Activated naive CD4-positive, alpha-beta T cell treated with anti-CD3 and anti-CD28 coated beads, Interleukin-2, amount 10 ng/mL, durations not matched to agents 7 days and 5 days (primary cell): ENCODE data around the gene SYNE3.
A peak's percentile ranks its signal among the peaks of the same experiment; 100 is the strongest.

Source experiments
- CTCF ChIA-PET: fragments of 350-600 bp; sonication (Branson Sonifier 250); formaldehyde crosslinking; loops from one replicate; lab custom pipeline; 2021; ENCODE audit warnings: antibody characterized with exemption; lab: Charles Lee
- DNase-seq: peaks from one replicate; pipeline ENCODE4 v3.0.0-alpha.2; 2020
- H3K27ac Mint-ChIP-seq: one replicate; pipeline ENCODE4 v1.8.0; 2021; ENCODE audit warnings: mild to moderate bottlenecking, moderate library complexity, mixed read lengths
- H3K27me3 Mint-ChIP-seq: one replicate; pipeline ENCODE4 v1.8.0; 2021; ENCODE audit warnings: mild to moderate bottlenecking, mixed read lengths
- H3K36me3 Mint-ChIP-seq: one replicate; pipeline ENCODE4 v1.8.0; 2021; ENCODE audit warnings: mixed read lengths
- H3K4me1 Mint-ChIP-seq: one replicate; pipeline ENCODE4 v1.8.0; 2021; ENCODE audit warnings: mixed read lengths
- H3K4me3 Mint-ChIP-seq: one replicate; pipeline ENCODE4 v1.8.0; 2021; ENCODE audit warnings: mild to moderate bottlenecking, moderate library complexity, mixed read lengths
- H3K9me3 Mint-ChIP-seq: one replicate; pipeline ENCODE4 v1.8.0; 2021; ENCODE audit warnings: mixed read lengths

SYNE3 gene

DNA sequence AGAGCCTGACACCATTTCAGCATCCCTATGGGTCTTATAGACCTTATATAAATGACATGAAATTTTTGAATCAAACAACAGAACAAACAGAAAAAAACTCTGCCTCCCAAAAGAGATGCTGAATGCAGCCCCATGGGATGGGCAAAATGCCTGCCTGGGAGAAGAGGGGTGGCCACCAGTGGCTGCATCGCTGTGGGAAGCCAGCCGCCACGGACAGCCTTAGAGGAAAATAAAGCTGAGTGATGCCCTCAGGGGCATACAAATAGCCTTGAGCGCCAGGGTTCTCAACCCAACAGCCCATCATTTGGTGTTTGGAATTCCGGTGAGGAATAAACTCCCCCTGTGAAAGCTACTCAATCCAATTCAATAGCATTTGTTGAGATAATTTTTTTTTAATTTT lies 22.9 kb downstream of the SYNE3 start:
- H3K27ac Mint-ChIP-seq, result no peak overlapping the region
- CTCF ChIA-PET, result interaction anchor here (2.0 to 5.3 kb wide), 2 partner anchors 30 to 34 kb away, joined by 4 to 30 read pairs; no protein-coding TSS in a partner anchor
- peaks cover 58% of the 10 kb centered on the region for H3K4me1 Mint-ChIP-seq
- no peaks in the 10 kb centered on the region for H3K27me3 Mint-ChIP-seq
- no peak overlapping the region for H3K4me3 Mint-ChIP-seq
- peak; percentile 13 for DNase-seq
- peaks cover 37% of the 10 kb centered on the region for H3K36me3 Mint-ChIP-seq
- peaks cover 7% of the 10 kb centered on the region for H3K9me3 Mint-ChIP-seq

DNA sequence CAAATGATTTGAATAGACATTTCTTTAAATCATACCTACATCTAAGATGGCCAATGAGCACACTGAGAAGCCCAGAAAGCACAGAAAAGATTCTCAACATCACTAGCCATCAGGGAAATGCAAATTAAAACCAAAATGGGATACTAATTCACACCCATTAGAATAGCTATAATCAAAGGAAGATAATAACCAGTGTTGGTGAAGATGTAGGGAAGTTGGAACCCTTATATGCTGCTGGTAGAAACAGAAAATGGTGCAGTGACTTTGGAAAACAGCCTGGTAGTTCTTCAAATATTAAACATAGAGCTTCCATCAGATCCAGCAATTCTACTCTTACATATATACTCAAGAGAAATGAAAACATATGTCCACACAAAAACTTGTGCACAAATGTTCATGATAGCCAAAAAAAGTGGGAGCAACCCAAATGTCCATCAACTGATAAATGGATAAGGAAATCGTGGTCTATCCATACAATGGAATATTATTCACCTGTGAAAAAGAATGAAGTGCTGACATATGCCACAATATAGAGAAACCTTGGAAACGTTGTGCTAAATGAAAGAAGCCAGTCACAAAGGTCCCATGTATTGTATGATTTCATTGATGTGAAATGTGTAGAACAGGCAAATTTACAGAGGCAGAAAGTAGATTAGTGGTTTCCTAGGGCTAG lies 24.4 kb downstream of the SYNE3 start:
- CTCF ChIA-PET, result interaction anchor here (1.0 to 5.3 kb wide), 3 partner anchors 29 to 40 kb away, joined by 3 to 30 read pairs (median 4); no protein-coding TSS in a partner anchor
- Mint-ChIP-seq H3K27me3 (no peaks in the 10 kb centered on the region), H3K36me3 (peaks cover 40% of the 10 kb centered on the region), H3K27ac (no peak overlapping the region), H3K9me3 (peaks cover 7% of the 10 kb centered on the region), H3K4me1 (peaks cover 56% of the 10 kb centered on the region), H3K4me3 (no peak overlapping the region)
- no peak for DNase-seq

DNA sequence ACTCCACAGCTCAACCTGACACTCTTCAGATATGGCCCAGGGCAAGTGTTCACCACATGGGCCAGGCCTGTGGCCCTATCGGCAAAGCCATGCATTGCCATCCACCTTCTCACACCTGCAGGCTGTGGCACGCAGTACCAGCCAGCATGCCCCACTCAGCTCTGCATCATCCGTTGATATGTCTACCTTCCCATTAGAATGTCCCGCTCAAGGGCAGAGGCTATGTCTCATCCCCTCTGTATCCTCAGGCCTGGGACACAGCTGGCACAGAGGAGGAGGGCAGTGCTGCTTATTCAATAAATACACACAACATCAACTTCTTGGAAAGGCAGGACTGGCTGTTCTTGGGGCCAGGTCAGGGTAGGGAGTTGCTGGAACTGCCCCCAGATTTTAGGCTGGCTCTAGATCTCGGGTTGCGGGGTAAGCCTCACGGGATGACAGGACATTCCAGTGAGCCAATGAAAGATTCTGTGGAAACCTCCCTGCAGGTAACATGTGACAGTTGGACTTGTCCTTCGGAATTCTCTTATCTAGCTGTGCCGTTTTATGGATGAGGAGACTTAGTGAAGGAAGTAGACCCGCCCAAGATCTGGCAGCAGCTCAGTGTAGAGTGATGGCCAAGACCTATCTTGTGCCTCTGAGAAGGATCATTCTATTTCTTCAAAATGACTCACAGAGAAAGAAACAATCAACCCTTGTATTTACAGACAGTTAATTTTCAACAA lies 25.6 kb downstream of the SYNE3 start:
- CTCF ChIA-PET, result interaction anchor here (1.0 to 1.5 kb wide), 2 partner anchors 37 to 39 kb away, joined by 3 to 4 read pairs; no protein-coding TSS in a partner anchor

DNA sequence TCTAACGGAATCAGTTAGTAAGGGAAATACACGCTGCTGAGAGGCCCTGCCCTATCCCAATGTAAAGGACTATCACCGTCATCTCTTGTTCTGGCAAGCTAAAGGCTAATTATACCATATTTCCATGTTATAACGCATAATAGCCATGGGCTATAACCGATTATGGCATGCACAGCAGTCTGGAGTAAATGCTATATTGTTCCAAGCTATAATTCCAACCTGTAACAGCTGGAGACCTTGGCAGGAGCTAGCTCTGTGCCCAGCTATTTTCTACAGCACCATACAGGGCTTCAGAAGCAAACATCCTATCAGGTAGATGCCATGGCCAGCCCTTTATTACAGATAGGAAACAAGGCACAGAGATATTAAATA lies 26.3 kb downstream of the SYNE3 start:
- H3K27ac Mint-ChIP-seq, result no peak overlapping the region
- H3K9me3 Mint-ChIP-seq, result peaks cover 7% of the 10 kb centered on the region
- DNase-seq, result no peak
- H3K4me3 Mint-ChIP-seq, result no peak overlapping the region
- CTCF ChIA-PET, result interaction anchor here (1.5 kb wide), 1 partner anchor 38 kb away, joined by 4 read pairs; no protein-coding TSS in a partner anchor
- peaks cover 37% of the 10 kb centered on the region for H3K36me3 Mint-ChIP-seq
- H3K4me1 Mint-ChIP-seq, result peaks cover 37% of the 10 kb centered on the region
- H3K27me3 Mint-ChIP-seq, result no peaks in the 10 kb centered on the region

More for the DNA sequence above, 25.6 kb downstream of the SYNE3 start:
- Mint-ChIP-seq H3K4me3 (no peak overlapping the region), H3K9me3 (peaks cover 7% of the 10 kb centered on the region), H3K36me3 (peaks cover 37% of the 10 kb centered on the region), H3K4me1 (peaks cover 45% of the 10 kb centered on the region), H3K27me3 (no peaks in the 10 kb centered on the region), H3K27ac (no peak overlapping the region)
- DNase-seq, result peak; percentile 1

DNA sequence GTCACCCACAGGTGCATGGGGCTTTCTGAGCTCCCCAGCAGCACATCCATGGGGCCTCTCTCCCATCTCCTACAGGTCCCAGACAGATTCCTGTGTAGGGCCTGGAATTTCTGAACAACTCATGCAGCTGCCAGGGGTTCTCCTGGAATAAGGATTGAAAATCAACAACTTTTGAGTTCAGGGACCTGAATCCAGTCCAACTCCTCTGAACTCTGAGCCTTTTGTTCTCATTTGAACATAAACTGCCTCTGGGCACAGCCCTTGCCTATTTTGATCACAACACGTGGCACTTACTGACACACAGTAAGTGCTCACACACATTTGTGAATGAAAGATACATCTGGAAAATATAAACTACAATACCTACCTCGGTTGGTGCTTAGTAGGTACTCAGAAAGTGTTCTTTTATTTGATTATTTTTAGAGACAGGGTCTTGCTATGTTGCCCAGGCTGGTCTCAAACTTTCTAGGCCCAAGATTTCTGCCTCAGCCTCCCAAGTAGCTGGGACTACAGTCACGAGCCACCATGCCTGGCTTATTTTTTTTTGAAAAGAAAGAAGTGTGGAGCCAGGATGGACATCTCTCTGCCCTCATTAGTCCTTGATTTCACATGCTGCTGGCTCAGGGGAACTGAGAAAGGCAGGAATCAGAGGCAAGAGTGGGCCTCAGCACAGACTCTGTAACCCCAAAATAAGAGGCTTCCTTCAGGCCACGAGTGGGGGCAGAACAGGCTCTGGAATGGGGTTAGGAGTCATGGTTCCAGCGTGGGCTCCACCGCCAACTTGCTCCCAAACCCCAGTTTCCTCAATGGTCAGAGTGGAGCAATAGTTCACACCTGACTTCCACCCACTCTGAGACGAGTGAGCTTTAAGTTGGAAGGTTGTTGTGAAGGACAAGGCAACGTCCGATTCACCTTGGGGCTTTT lies 27.0 kb downstream of the SYNE3 start:
- Mint-ChIP-seq H3K36me3 (peaks cover 41% of the 10 kb centered on the region), H3K27ac (no peak overlapping the region), H3K4me1 (peaks cover 35% of the 10 kb centered on the region), H3K4me3 (no peak overlapping the region), H3K9me3 (peaks cover 7% of the 10 kb centered on the region), H3K27me3 (no peaks in the 10 kb centered on the region)
- DNase-seq, result no peak
- CTCF ChIA-PET, result interaction anchor here (1.5 kb wide), 1 partner anchor 38 kb away, joined by 4 read pairs; no protein-coding TSS in a partner anchor

DNA sequence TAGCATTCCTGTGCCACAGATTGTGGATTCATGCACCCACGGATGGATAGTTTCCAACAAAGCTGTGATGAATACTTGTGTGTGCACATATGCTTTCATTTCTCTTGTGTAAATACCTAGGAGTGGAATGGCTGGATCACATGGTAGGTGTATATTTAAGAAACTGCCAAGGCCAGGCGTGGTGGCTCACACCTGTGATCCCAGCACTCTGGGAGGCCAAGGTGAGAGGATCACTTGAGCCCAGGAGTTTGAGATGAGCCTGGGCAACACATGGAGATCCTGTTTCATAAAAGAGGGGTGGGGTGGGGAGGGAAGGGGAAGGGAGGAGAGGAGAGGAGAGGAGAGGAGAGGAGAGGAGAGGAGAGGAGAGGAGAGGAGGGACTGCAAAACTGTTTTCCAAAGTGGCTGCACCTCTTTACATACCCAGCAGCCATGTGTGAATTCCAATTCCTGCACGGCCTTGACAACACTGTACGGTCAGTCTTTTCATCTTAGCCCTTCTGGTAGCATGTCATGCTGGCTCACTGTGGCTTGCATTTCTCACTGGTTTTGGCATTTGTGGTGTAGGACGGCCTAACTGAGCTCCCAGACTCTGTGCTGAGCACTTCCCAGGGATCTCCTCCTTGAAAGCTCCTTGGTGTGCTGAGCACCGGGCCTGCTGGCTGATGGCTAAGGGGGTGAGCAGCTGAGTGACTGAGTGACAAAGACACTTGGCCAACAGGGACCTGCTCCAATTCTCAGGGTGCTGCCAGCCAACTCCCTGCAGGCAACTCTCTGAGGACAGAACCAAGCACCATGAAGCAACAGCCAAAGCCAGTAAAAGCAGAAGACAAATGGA lies 27.9 kb downstream of the SYNE3 start:
- no peak overlapping the region for H3K27ac Mint-ChIP-seq
- CTCF ChIA-PET, result interaction anchor here (1.3 kb wide), 1 partner anchor 47 kb away, joined by 4 read pairs; no protein-coding TSS in a partner anchor
- peaks cover 7% of the 10 kb centered on the region for H3K9me3 Mint-ChIP-seq
- H3K4me3 Mint-ChIP-seq, result no peak overlapping the region
- no peak for DNase-seq
- H3K36me3 Mint-ChIP-seq, result peaks cover 42% of the 10 kb centered on the region
- H3K27me3 Mint-ChIP-seq, result no peaks in the 10 kb centered on the region
- H3K4me1 Mint-ChIP-seq, result peaks cover 33% of the 10 kb centered on the region

DNA sequence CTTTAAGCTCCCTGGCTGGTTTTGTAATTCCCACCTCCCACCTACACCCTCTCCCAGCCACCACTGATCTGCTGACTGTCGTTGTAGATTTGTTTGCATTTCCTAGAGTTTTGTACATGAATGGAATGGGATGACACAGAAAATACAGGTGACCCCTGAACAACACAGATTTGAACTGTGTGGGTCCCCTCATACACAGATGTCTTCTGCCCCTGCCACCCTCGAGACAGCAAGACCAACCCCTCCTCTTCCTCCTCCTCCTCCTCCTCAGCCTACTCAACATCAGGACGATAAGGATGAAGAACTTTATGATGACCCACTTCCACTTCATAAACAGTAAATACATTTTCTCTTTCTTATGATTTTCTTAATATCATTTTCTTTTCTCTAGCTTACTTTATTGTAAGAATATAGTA lies 28.8 kb downstream of the SYNE3 start:
- H3K27ac Mint-ChIP-seq, result no peak overlapping the region
- DNase-seq, result no peak
- CTCF ChIA-PET, result interaction anchor here (1.3 kb wide), 1 partner anchor 46 kb away, joined by 4 read pairs; no protein-coding TSS in a partner anchor
- no peak overlapping the region for H3K4me3 Mint-ChIP-seq
- H3K27me3 Mint-ChIP-seq, result no peaks in the 10 kb centered on the region
- H3K9me3 Mint-ChIP-seq, result peaks cover 7% of the 10 kb centered on the region
- H3K4me1 Mint-ChIP-seq, result peaks cover 28% of the 10 kb centered on the region
- H3K36me3 Mint-ChIP-seq, result peaks cover 42% of the 10 kb centered on the region

DNA sequence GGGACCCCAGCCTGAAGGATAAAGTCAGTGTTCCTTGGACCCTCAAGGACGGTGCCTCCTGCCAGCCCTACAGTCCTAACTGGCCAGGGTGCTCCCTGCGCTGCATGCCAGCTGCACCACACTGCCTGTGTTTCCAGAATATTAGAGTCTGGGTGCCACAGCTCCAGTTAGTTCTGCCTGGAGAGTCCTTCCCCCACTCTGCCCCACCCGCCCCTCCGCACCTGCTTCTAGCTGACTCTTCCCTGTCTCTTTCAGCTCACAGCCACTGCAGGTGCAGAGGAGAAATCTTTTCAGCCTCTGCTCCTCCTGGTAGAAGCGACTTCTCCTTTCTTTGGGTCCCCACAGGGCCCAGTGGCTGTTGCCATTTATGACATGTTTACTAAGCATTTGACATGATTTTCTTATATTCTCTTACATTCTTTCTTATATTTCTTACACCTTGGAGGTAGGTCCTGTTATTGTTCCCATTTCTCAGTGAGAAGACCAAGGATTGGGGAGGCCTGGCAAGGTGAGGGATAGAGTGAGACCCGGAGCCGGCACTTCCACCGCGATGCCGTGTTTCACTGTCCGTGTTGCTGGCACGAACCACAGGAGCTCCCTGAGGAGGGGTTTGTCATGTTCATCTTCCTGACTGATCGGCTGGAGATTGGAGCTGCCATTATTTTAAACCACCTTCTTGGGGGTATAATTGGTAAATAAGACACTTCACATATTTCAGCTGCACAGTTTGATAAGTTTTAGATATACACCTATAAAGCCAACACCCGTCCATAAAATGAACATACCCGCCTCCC lies 29.4 kb downstream of the SYNE3 start:
- Mint-ChIP-seq H3K4me1 (peaks cover 28% of the 10 kb centered on the region), H3K9me3 (peaks cover 3% of the 10 kb centered on the region), H3K27ac (peak overlapping the region; percentile 45), H3K27me3 (no peaks in the 10 kb centered on the region), H3K4me3 (no peak overlapping the region), H3K36me3 (peaks cover 36% of the 10 kb centered on the region)
- CTCF ChIA-PET, result no interaction called here
- DNase-seq, result peak; percentile 2

DNA sequence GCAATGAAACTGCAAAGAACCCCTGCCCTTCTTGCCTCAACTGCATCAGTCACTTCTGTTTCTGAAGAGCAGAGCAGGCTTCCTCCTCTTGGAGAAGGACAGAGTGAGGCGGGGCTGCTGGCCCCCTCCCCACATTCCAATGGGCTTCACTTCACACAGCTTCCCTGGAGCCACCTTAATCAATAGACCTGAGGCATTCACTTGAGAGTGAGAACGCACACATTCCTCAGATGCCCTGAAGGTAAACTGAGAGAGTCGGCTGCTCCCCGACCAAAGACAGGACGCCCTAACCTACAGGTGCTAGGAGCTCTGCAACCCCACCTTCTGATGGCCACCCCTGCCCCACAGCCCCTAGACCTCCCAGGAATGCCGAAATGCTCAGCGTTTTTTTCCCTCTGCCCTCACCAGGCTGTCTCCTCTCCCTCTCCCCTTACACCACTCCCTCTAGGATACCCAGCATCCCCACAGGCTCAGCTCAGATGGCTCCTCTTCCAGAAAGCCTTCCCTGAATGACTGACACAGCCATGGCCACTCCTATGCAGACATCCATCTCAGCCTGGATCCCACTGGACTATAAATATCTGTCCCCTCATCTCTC lies 31.1 kb downstream of the SYNE3 start:
- Mint-ChIP-seq H3K4me3 (no peak overlapping the region), H3K4me1 (peaks cover 27% of the 10 kb centered on the region), H3K27ac (peak overlapping the region; percentile 1)

DNA sequence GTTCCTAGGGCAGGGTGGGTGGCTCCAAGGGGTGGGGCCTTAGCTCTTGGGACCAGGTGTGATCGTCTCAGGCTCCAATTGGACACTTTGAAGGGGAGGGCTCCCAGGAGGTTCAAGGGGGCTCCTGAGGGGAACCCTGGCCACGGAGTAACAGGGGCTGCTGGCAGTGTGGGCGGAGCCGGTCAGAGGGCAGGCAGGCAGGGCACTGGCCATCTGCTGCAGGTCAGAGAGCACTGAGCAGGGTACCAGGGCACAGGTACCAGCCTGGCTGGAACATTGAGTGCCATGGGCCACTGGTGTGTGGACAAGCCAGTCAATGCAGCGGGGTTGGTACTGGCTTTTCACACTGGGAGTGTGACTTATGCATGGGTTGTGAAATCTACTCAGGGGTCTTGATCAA lies 32.2 kb downstream of the SYNE3 start:
- H3K27ac Mint-ChIP-seq, result no peak overlapping the region
- CTCF ChIA-PET, result interaction anchor here (1.9 kb wide), 1 partner anchor 32 kb away, joined by 4 read pairs; no protein-coding TSS in a partner anchor
- H3K4me3 Mint-ChIP-seq, result no peak overlapping the region
- peaks cover 29% of the 10 kb centered on the region for H3K4me1 Mint-ChIP-seq
- H3K9me3 Mint-ChIP-seq, result no peaks in the 10 kb centered on the region
- no peaks in the 10 kb centered on the region for H3K27me3 Mint-ChIP-seq
- peaks cover 39% of the 10 kb centered on the region for H3K36me3 Mint-ChIP-seq
- DNase-seq, result no peak

More for the DNA sequence above, 31.1 kb downstream of the SYNE3 start:
- DNase-seq, result no peak
- CTCF ChIA-PET, result interaction anchor here (1.1 to 1.5 kb wide), 2 partner anchors 42 to 43 kb away, joined by 3 to 5 read pairs; no protein-coding TSS in a partner anchor
- Mint-ChIP-seq H3K9me3 (no peaks in the 10 kb centered on the region), H3K36me3 (peaks cover 31% of the 10 kb centered on the region), H3K27me3 (no peaks in the 10 kb centered on the region)

DNA sequence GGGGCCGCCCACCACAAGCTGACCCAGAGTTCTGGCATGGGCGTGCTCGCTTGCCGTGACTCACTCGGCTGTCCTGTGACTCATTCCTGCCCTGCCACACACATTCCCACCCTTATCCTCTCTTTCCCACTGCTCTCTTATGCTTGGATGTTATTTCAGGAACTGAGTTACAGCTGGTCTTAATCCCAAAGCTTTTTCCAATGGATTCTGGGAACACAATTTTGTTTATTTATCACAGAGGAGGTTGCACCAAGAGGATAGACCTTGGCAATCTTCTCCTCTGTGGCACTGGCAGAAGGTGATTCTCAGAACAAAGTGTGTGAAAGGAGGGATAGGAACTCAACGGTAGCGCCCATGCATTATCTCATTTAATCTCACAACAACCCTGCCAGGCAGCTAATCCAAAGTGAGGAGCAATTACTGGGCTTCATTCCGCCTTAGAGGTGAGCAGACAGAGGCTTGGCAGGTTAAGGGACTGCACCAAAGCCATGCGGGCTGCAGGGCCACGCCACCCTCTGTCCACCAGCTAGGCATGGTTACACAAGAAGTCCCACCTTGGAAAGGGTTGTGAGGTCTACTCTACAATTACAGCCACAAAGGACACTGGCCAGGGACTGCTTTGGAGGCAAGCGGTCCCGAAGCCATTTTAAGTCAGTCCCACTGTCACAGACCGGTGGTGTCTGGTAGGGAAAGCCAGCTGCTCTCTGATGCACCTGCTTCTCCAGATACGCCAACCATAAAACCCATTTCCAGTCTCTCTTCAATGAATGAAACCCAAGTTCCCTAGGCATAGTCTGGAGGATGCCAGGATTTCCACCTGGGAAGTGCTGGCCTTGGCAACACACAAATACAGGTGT lies 32.9 kb downstream of the SYNE3 start:
- Mint-ChIP-seq H3K27ac (peak overlapping the region; percentile 76), H3K4me1 (peaks cover 26% of the 10 kb centered on the region), H3K9me3 (no peaks in the 10 kb centered on the region), H3K36me3 (peaks cover 39% of the 10 kb centered on the region), H3K27me3 (no peaks in the 10 kb centered on the region), H3K4me3 (no peak overlapping the region)
- no peak for DNase-seq
- CTCF ChIA-PET, result interaction anchor here (1.9 kb wide), 1 partner anchor 31 kb away, joined by 4 read pairs; no protein-coding TSS in a partner anchor
